Fibroblast of the aortic adventitia (primary cell): ENCODE measurements around the gene TEKT3. TPM values are rescaled to one million over a fixed set of nuclear protein-coding genes. Genes with fewer than 3 reads are reported as not detected.
A peak's percentile ranks its signal among the peaks of the same experiment; 100 is the strongest.

Experiments
- DNase-seq: peaks from one replicate; pipeline ENCODE4 v3.0.0-alpha.2; 2010; ENCODE audit warnings: low read depth
- H3K4me3 ChIP-seq: 2 replicates; pipeline ENCODE4 v1.5.1; 2011; ENCODE audit warnings: low read depth, mild to moderate bottlenecking, control low read depth, low read length, moderate library complexity
- CTCF ChIP-seq: IDR thresholded peaks from 2 replicates; pipeline ENCODE4 v1.5.1; 2011; ENCODE audit warnings: mild to moderate bottlenecking, low read length, control low read depth, inconsistent platforms; ENCODE audit not compliant: insufficient read depth
- total RNA-seq: library from RNA; depleted of rRNA; stranded (reverse); fragments of >200 nt; gene quantifications from 2 replicates; pipeline ENCODE4 v1.2.3, GENCODE V29; 2012; ENCODE audit warnings: low replicate concordance

TEKT3 gene
- total RNA-seq, 1 donor = 0.63 TPM

- DNase-seq = peak; percentile 63
- TF ChIP-seq CTCF = peak; percentile 54
- H3K4me3 ChIP-seq = peak overlapping the region; percentile 96
Measured at GRCh38 chr17:15261258-15261801, 80.1 kb downstream of the TEKT3 start.

GRCh38 chr17:15260376-15261257 is 80.8 kb downstream of the TEKT3 start:
- DNase-seq = peak; percentile 95
- peak; percentile 56 for TF ChIP-seq CTCF
- peak overlapping the region; percentile 96 for H3K4me3 ChIP-seq

GRCh38 chr17:15257796-15258512 is 83.4 kb downstream of the TEKT3 start:
- H3K4me3 ChIP-seq = peak overlapping the region; percentile 2
- no peak for DNase-seq
- no peak for TF ChIP-seq CTCF

- peak overlapping the region; percentile 2 for H3K4me3 ChIP-seq
- peak; percentile 89 for TF ChIP-seq CTCF
- DNase-seq = peak; percentile 88
Measured at GRCh38 chr17:15257258-15257788, 84.1 kb downstream of the TEKT3 start.

GRCh38 chr17:15256689-15257088 is 84.7 kb downstream of the TEKT3 start:
- no peak for DNase-seq
- TF ChIP-seq CTCF = no peak
- no peak overlapping the region for H3K4me3 ChIP-seq

- no peak overlapping the region for H3K4me3 ChIP-seq
- DNase-seq = peak; percentile 53
Measured at GRCh38 chr17:15255713-15256454, 85.5 kb downstream of the TEKT3 start.

More at GRCh38 chr17:15255713-15256454, 85.5 kb downstream of the TEKT3 start:
- no peak for TF ChIP-seq CTCF
